ENCODE measurements around the gene TEKT1. TPM values are rescaled to one million over a fixed set of nuclear protein-coding genes. Genes with fewer than 3 reads are reported as not detected.

Gene TEKT1
- total RNA-seq, 1 donor from 2014 or later, result not detected

DNA sequence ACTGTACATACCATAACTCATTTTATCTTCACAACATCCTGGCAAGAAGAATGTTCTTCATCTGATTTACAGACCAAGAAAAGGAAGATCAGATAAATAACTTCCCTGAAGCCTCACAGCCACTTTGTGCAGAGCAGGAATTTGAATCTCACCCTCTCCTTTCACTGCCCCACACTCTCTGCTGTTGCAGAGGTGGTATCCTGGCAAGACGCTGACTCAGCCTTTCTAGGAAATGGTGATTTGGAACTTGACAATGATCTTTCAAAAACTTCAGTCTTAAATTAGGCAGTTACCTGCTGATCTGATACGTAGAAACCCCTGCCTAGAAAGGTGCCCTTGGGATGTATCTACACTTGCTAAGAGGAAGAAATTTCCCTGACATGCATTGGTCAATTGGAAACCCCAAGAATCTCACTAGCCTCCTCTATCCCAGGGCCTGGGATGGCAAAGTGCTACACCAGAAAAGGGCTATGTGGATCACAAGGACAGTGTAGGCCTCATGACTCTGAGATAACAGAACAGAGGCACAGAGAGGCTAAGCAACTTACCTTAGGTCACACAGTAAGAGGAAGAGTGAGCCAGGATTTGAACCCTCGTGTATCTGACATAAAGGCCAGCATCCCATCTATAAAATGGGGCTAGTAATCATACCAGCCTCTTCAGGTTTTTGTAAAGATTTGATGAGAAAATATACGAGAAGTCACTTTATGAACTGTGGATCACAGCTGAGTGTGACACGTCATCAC is 37.6 kb downstream of the TEKT1 start:
- H3K9me3 ChIP-seq, result no peaks in the 10 kb centered on the region
- no peaks in the 10 kb centered on the region for H3K4me1 ChIP-seq
- DNase-seq, result no peak
- intact Hi-C loops (cut with DNase I), result no loop called here
- peaks cover 9% of the 10 kb centered on the region for H3K27me3 ChIP-seq
- no peak overlapping the region for H3K4me3 ChIP-seq
- no peak for ATAC-seq
- TF ChIP-seq, protein P1, sequence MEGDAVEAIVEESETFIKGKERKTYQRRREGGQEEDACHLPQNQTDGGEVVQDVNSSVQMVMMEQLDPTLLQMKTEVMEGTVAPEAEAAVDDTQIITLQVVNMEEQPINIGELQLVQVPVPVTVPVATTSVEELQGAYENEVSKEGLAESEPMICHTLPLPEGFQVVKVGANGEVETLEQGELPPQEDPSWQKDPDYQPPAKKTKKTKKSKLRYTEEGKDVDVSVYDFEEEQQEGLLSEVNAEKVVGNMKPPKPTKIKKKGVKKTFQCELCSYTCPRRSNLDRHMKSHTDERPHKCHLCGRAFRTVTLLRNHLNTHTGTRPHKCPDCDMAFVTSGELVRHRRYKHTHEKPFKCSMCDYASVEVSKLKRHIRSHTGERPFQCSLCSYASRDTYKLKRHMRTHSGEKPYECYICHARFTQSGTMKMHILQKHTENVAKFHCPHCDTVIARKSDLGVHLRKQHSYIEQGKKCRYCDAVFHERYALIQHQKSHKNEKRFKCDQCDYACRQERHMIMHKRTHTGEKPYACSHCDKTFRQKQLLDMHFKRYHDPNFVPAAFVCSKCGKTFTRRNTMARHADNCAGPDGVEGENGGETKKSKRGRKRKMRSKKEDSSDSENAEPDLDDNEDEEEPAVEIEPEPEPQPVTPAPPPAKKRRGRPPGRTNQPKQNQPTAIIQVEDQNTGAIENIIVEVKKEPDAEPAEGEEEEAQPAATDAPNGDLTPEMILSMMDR (IDR thresholded peaks at IDR 0.05), result no peak
- H3K27ac ChIP-seq, result no peak overlapping the region
- no peaks in the 10 kb centered on the region for H3K36me3 ChIP-seq

DNA sequence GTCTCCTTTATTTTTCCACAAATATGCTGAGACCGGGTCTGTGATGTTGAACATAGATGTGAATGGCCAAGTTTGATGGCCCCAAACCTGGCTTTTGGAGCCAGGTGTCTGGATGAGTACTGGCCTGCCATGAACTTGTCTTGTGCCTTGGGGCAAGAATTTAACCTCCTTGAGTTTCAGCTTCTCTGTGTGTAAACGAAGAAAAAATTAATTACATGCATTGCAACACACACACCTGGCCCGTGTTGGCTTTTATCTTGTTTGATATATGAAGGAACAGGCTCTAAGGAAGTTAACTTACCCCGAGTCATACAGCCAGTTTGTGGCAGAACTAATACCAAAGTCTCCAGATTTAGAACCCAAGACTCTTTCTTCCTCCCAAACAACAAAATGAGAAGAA is 42.4 kb downstream of the TEKT1 start:
- intact Hi-C loops (cut with DNase I), result no loop called here
- peaks cover 16% of the 10 kb centered on the region for H3K27me3 ChIP-seq
- H3K27ac ChIP-seq, result no peak overlapping the region
- no peak for DNase-seq
- H3K36me3 ChIP-seq, result no peaks in the 10 kb centered on the region
- no peak overlapping the region for H3K4me3 ChIP-seq
- H3K9me3 ChIP-seq, result no peaks in the 10 kb centered on the region
- TF ChIP-seq, protein P1 (IDR thresholded peaks at IDR 0.05), result no peak
- ATAC-seq, result no peak
- H3K4me1 ChIP-seq, result no peaks in the 10 kb centered on the region

GRCh38 chr17:6787081-6787693 is 44.3 kb downstream of the TEKT1 start:
- Histone ChIP-seq H3K27ac (no peak overlapping the region), H3K27me3 (peaks cover 20% of the 10 kb centered on the region), H3K9me3 (no peaks in the 10 kb centered on the region), H3K36me3 (no peaks in the 10 kb centered on the region), H3K4me3 (no peak overlapping the region), H3K4me1 (no peaks in the 10 kb centered on the region)
- ATAC-seq (no peak), DNase-seq (no peak)
- intact Hi-C loops (cut with DNase I), result no loop called here
- TF ChIP-seq, protein P1 (IDR thresholded peaks at IDR 0.05), result no peak

GRCh38 chr17:6786618-6787017 is 44.9 kb downstream of the TEKT1 start:
- DNase-seq (no peak), ATAC-seq (no peak)
- Histone ChIP-seq H3K4me3 (no peak overlapping the region), H3K4me1 (no peaks in the 10 kb centered on the region), H3K9me3 (no peaks in the 10 kb centered on the region), H3K36me3 (no peaks in the 10 kb centered on the region), H3K27me3 (peaks cover 17% of the 10 kb centered on the region), H3K27ac (no peak overlapping the region)
- TF ChIP-seq, protein P1 (IDR thresholded peaks at IDR 0.05), result no peak
- intact Hi-C loops (cut with DNase I), result no loop called here

DNA sequence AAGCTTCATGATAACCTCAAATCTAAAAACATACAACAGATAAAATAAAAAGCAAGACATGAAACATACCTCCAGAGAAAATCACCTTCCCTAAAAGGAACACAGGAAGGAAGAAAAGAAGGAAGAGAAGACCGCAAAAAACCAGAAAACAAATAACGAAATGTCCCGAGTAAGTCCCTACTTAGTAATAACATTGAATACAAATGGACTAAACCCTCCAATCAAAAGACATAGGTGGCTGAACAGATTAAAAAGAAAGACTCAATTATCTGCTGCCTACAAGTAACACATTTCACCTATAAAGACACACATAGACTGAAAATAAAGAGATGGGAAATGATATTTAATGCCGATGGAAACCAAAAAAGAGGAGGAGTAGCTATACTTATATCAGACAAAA is 49.3 kb downstream of the TEKT1 start:
- intact Hi-C loops (cut with DNase I), result no loop called here
- Histone ChIP-seq H3K4me3 (no peak overlapping the region), H3K4me1 (no peaks in the 10 kb centered on the region), H3K9me3 (no peaks in the 10 kb centered on the region), H3K27me3 (peaks cover 13% of the 10 kb centered on the region), H3K36me3 (no peaks in the 10 kb centered on the region), H3K27ac (no peak overlapping the region)
- TF ChIP-seq, protein P1 (IDR thresholded peaks at IDR 0.05), result no peak
- ATAC-seq, result no peak
- DNase-seq, result no peak

All from upper lobe of right lung (tissue), 1 donor.